K562 (cell line): Measurements from ENCODE around the gene HIPK2. TPM values are rescaled to one million over a fixed set of nuclear protein-coding genes. Genes with fewer than 3 reads are reported as not detected.

Experiments
- ATAC-seq: fragments of 200-7000 bp; cut with Tn5 transposase; 3 replicates; pipeline ENCODE4 v1.9.1; 2020; ENCODE audit warnings: moderate library complexity
- BruUV-seq: library from RNA; stranded (reverse); fragments of 400-500 nt; replicated peaks from 2 replicates; lab custom pipeline; 2021; lab: Mats Ljungman, UMichigan
- CTCF ChIA-PET: fragments of 300-600 bp; formaldehyde crosslinking; extraction: SDS; loops from one replicate; lab custom pipeline; 2021; ENCODE audit warnings: low intra/inter-chr PET ratio; lab: Yijun Ruan, JAX
- POLR2A ChIA-PET: fragments of 300-600, 350-650 bp; sonication (Branson Sonifier 250); formaldehyde crosslinking; extraction: SDS; loops from one replicate; lab custom pipeline; 2021; ENCODE audit warnings: antibody characterized with exemption, inconsistent platforms; lab: Yijun Ruan, JAX
- DNase-seq, 4 experiments: peaks; one replicate each; pipeline versions ENCODE4 v3.0.0 to v3.0.0-alpha.2; 2011 to 2018; ENCODE audit warnings: low spot score in 3 of 4, mixed read lengths in 3 of 4; ENCODE audit errors: extremely low read depth in 1 of 4
- FAIRE-seq: peaks from 2 replicates; lab custom pipeline; 2011; peaks lifted over from hg19 to GRCh38; lab: Jason Lieb, UNC
- H2AFZ ChIP-seq: 2 replicates; pipeline ENCODE4 v1.6.0; 2011; ENCODE audit warnings: low read depth, low read length, control low read depth, inconsistent platforms
- H3K27ac ChIP-seq: fragments of 200-600 bp; 3 replicates; pipeline ENCODE4 v1.8.0; 2011; ENCODE audit warnings: low read depth, mild to moderate bottlenecking, control low read depth, inconsistent platforms, low read length, moderate library complexity, mixed read lengths; ENCODE audit errors: extremely low read depth
- H3K27me3 ChIP-seq, 2 experiments: fragments of 300-600 bp in 1 of 2; 2 replicates in 1 of 2; 3 replicates in 1 of 2; pipeline versions ENCODE4 v1.6.0 to v1.8.0; 2011; ENCODE audit warnings: inconsistent platforms in 2 of 2, low read length in 2 of 2, mild to moderate bottlenecking in 1 of 2, mixed read lengths in 1 of 2, moderate library complexity in 1 of 2; ENCODE audit not compliant: control insufficient read depth in 2 of 2, insufficient read depth in 2 of 2
- H3K36me3 ChIP-seq: fragments of 300-600 bp; 3 replicates; pipeline ENCODE4 v1.8.0; 2011; ENCODE audit warnings: mild to moderate bottlenecking, low read length, inconsistent platforms; ENCODE audit not compliant: control insufficient read depth, insufficient read depth
- H3K4me1 ChIP-seq, 2 experiments: fragments of 200-600 bp in 1 of 2; replicated peaks in 1 of 2; 2 replicates in 1 of 2; 3 replicates in 1 of 2; pipeline versions ENCODE4 v1.5.1 to v1.8.0; 2011; ENCODE audit warnings: inconsistent platforms in 2 of 2, low read length in 2 of 2, mild to moderate bottlenecking in 1 of 2, mixed read lengths in 1 of 2, moderate library complexity in 1 of 2; ENCODE audit not compliant: control insufficient read depth in 2 of 2, insufficient read depth in 2 of 2
- H3K4me2 ChIP-seq: 2 replicates; pipeline ENCODE4 v1.6.1; 2011; ENCODE audit warnings: low read length, control low read depth, inconsistent platforms, mixed read lengths; ENCODE audit not compliant: insufficient read depth
- H3K4me3 ChIP-seq: fragments of 200-600 bp; sonication (generic), shearing (Covaris generic); 2 replicates; pipeline ENCODE4 v1.5.1; 2016; ENCODE audit warnings: control low read depth, inconsistent platforms
- H3K79me2 ChIP-seq: fragments of 200-600 bp; 3 replicates; pipeline ENCODE4 v1.8.0; 2011; ENCODE audit warnings: low read length, inconsistent platforms; ENCODE audit not compliant: control insufficient read depth, insufficient read depth
- H3K9ac ChIP-seq, 2 experiments: 2 replicates each; pipeline versions ENCODE4 v1.6.0 to v1.6.1; 2011; ENCODE audit warnings: low read depth in 2 of 2, low read length in 2 of 2, control low read depth in 1 of 2, inconsistent platforms in 1 of 2, mild to moderate bottlenecking in 1 of 2, mixed read lengths in 1 of 2; ENCODE audit not compliant: insufficient read depth in 1 of 2
- H3K9me1 ChIP-seq: one replicate; pipeline ENCODE4 v1.6.0; 2011; ENCODE audit warnings: inconsistent platforms, mild to moderate bottlenecking, low read length, moderate library complexity; ENCODE audit not compliant: control insufficient read depth, insufficient read depth
- H3K9me3 ChIP-seq: replicated peaks from 2 replicates; pipeline ENCODE4 v1.5.1; 2011; ENCODE audit warnings: low read depth, low read length, inconsistent platforms; ENCODE audit not compliant: control insufficient read depth, insufficient read depth
- H4K20me1 ChIP-seq: replicated peaks from 2 replicates; pipeline ENCODE4 v1.6.1; 2011; ENCODE audit warnings: low read length, inconsistent platforms, mixed read lengths; ENCODE audit not compliant: control insufficient read depth, insufficient read depth
- CXXC5 ChIP-seq: fragments of 250-450 bp; sonication (Bioruptor Pico); IDR thresholded peaks from 2 replicates; pipeline ENCODE4 v1.8.0; 2022; ENCODE audit warnings: inconsistent platforms, mild to moderate bottlenecking, moderate library complexity
- HDAC8 ChIP-seq: fragments of 450-650 bp; IDR thresholded peaks from 2 replicates; pipeline ENCODE4 v1.6.1; 2016; ENCODE audit warnings: mild to moderate bottlenecking, missing genetic modification characterization, moderate library complexity, missing compliant biosample characterization
- NR2F6 ChIP-seq: fragments of 450-650 bp; formaldehyde crosslinking; IDR thresholded peaks from 2 replicates; pipeline ENCODE4 v1.4.0; 2020; ENCODE audit warnings: mild to moderate bottlenecking
- SUPT5H ChIP-seq: fragments of 450-650 bp; IDR thresholded peaks from 2 replicates; pipeline ENCODE4 v1.6.1; 2016
- ZNF584 ChIP-seq: fragments of 200-800 bp; sonication (Bioruptor generic); IDR thresholded peaks from 2 replicates; pipeline ENCODE4 v1.6.1; 2016; ENCODE audit warnings: low read depth, mild to moderate bottlenecking, missing genetic modification characterization, missing compliant biosample characterization
- whole genome bisulfite sequencing: fragments of 100-300 bp; shearing (Covaris generic); methylation state at CpG from one replicate; pipeline ENCODE4 v1.1.6; 2016; ENCODE audit warnings: low coverage, mixed read lengths; ENCODE audit not compliant: insufficient coverage; ENCODE audit errors: missing lambda C conversion rate; 5-methylcytosine and 5-hydroxymethylcytosine counted together
- in situ Hi-C: fragments of 300-500 bp; cut with MboI; formaldehyde crosslinking; loops from 4 replicates; pipeline ENCODE4 v1.15.0; 2018; ENCODE audit warnings: inconsistent platforms, mixed read lengths
- intact Hi-C: fragments of 100-400 bp; cut with micrococcal nuclease; formaldehyde crosslinking; loops from 2 replicates; pipeline ENCODE4 v1.14.2; 2022
- polyA plus RNA-seq, 8 experiments: library from polyadenylated mRNA; depleted of rRNA in 4 of 8; stranded (reverse) in 5 of 8; unstranded in 3 of 8; fragments of >200 nt; fragmentation: Nextera tagmentation in 2 of 8; fragmentation: Illumina TruSeq in 1 of 8; extraction: Ambion mirVana in 2 of 8; extraction: Trizol in 1 of 8; gene quantifications; 2 replicates each; pipeline versions ENCODE4 v1.2.1 to v1.2.3, GENCODE V29; 2011 to 2014; ENCODE audit warnings: inconsistent platforms in 1 of 8, missing spikeins in 1 of 8
- total RNA-seq, 7 experiments: library from RNA; depleted of rRNA in 6 of 7; stranded (reverse); fragments of >200 nt in 6 of 7; fragmentation: Illumina TruSeq in 2 of 7; extraction: Trizol in 2 of 7; gene quantifications; 2 replicates each; pipeline versions ENCODE4 v1.2.1 to v1.2.3, GENCODE V29; 2011 to 2021; ENCODE audit warnings: low replicate concordance in 1 of 7
- TF ChIP-seq, protein P1 (sequence below): sonication (generic); formaldehyde crosslinking; IDR thresholded peaks from 2 replicates; pipeline ENCODE4 v1.8.0; 2022; ENCODE audit warnings: mild to moderate bottlenecking, missing genetic modification reagents
- TF ChIP-seq, protein P2 (sequence below): fragments of 450-650 bp; IDR thresholded peaks from 2 replicates; pipeline ENCODE4 v1.7.1; 2018; ENCODE audit warnings: mild to moderate bottlenecking, low read depth; ENCODE audit not compliant: partially characterized antibody
- TF ChIP-seq, protein P3 (sequence below): fragments of 250-450 bp; sonication (Bioruptor Pico); IDR thresholded peaks from 2 replicates; pipeline ENCODE4 v1.5.0; 2022; ENCODE audit warnings: mild to moderate bottlenecking

HIPK2 gene
- total and polyA plus RNA-seq, 9 of the 15 experiments (the other 6 are each of a cell fraction or from before 2014, with no cell fraction given), result 0.69 to 19.8 (median 5.1) TPM

DNA sequence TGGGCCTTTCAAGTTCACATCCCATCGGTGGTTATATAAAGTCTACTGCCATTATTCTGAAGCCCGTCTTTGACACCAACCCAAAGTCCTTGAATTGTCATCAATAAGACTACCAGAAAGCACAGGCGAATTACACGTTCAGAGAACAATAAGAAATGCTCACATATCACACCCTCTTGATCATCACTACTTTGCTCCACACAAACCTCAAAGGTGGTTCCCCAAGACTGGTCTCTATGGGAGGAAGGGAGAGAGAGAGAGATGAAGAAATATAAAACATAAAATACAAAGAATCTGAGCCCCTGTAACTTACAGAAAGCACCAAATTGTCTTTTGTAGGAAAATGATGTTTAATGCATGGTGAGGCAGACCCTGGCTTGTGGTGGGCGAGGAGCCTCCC lies 4.4 kb downstream of the HIPK2 start:
- in situ Hi-C loops, result loop anchor here (5.0 kb wide), 1 partner anchor 229 kb away; no protein-coding TSS in a partner anchor
- FAIRE-seq (no peak), ATAC-seq (no peak), DNase-seq (no peak)
- no peak overlapping the region for H3K4me3 ChIP-seq
- no peaks in the 10 kb centered on the region for H3K9me3 ChIP-seq
- peaks cover 14% of the 10 kb centered on the region for H4K20me1 ChIP-seq
- ChIA-PET CTCF (interaction anchor here (1.1 kb wide), 1 partner anchor 230 kb away, joined by 3 read pairs; no protein-coding TSS in a partner anchor), POLR2A (no interaction called here)
- H3K27ac ChIP-seq, result no peak overlapping the region
- peaks cover 8 to 14% of the 10 kb centered on the region in 2 experiments; a peak in 4 of 5 replicates for H3K4me1 ChIP-seq
- no peaks in the 10 kb centered on the region for H3K9me1 ChIP-seq
- H3K27me3 ChIP-seq, result peaks cover 0 to 1% of the 10 kb centered on the region in 2 experiments; a peak in 3 of 5 replicates
- peaks cover 7% of the 10 kb centered on the region; the same call in 1 of the 3 replicates for H3K36me3 ChIP-seq
- H3K79me2 ChIP-seq, result peaks cover 28% of the 10 kb centered on the region
- 79% methylated on average over 5 of the region's 5 CpGs for WGBS
- BruUV-seq, result no TSS peak
- H3K4me2 ChIP-seq, result no peak overlapping the region
- H2AFZ ChIP-seq, result no peak overlapping the region
- intact Hi-C loops, result loop anchor here (10.0 kb wide), 1 partner anchor 551 kb away; no protein-coding TSS in a partner anchor
- no peak overlapping the region for H3K9ac ChIP-seq
- TF ChIP-seq, protein P1, sequence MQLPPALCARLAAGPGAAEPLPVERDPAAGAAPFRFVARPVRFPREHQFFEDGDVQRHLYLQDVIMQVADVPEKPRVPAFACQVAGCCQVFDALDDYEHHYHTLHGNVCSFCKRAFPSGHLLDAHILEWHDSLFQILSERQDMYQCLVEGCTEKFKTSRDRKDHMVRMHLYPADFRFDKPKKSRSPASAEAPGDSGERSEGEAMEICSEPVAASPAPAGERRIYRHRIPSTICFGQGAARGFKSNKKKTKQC (CRISPR knock-in tag), result no peak
- TF ChIP-seq, protein P2, sequence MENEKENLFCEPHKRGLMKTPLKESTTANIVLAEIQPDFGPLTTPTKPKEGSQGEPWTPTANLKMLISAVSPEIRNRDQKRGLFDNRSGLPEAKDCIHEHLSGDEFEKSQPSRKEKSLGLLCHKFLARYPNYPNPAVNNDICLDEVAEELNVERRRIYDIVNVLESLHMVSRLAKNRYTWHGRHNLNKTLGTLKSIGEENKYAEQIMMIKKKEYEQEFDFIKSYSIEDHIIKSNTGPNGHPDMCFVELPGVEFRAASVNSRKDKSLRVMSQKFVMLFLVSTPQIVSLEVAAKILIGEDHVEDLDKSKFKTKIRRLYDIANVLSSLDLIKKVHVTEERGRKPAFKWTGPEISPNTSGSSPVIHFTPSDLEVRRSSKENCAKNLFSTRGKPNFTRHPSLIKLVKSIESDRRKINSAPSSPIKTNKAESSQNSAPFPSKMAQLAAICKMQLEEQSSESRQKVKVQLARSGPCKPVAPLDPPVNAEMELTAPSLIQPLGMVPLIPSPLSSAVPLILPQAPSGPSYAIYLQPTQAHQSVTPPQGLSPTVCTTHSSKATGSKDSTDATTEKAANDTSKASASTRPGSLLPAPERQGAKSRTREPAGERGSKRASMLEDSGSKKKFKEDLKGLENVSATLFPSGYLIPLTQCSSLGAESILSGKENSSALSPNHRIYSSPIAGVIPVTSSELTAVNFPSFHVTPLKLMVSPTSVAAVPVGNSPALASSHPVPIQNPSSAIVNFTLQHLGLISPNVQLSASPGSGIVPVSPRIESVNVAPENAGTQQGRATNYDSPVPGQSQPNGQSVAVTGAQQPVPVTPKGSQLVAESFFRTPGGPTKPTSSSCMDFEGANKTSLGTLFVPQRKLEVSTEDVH, result no peak
- TF ChIP-seq HDAC8 (no peak), CXXC5 (no peak), ZNF584 (CRISPR knock-in tag) (no peak), SUPT5H (no peak), NR2F6 (CRISPR knock-in tag) (no peak)
- TF ChIP-seq, protein P3, sequence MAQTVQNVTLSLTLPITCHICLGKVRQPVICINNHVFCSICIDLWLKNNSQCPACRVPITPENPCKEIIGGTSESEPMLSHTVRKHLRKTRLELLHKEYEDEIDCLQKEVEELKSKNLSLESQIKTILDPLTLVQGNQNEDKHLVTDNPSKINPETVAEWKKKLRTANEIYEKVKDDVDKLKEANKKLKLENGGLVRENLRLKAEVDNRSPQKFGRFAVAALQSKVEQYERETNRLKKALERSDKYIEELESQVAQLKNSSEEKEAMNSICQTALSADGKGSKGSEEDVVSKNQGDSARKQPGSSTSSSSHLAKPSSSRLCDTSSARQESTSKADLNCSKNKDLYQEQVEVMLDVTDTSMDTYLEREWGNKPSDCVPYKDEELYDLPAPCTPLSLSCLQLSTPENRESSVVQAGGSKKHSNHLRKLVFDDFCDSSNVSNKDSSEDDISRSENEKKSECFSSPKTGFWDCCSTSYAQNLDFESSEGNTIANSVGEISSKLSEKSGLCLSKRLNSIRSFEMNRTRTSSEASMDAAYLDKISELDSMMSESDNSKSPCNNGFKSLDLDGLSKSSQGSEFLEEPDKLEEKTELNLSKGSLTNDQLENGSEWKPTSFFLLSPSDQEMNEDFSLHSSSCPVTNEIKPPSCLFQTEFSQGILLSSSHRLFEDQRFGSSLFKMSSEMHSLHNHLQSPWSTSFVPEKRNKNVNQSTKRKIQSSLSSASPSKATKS (CRISPR knock-in tag), result no peak
